ENCODE data around the gene SIX3.

SIX3 gene

GRCh38 chr2:44922776-44923175 is 18.7 kb upstream of the SIX3 start:
- H3K4ac ChIP-seq (ENCODE audit: low read length) = no peak overlapping the region
- H3K23ac ChIP-seq (ENCODE audit: low read depth, low read length, poor library complexity) = no peak overlapping the region
- WGBS, 2 donors (ENCODE audit: extremely low coverage in 2 of 2, insufficient read length in 2 of 2, insufficient replicate concordance in 1 of 2) = no CpG with 5 or more reads among the region's 6 CpGs
- peaks cover 0 to 8% of the 10 kb centered on the region in 2 donors for H3K36me3 ChIP-seq (replicated peaks in 1 of 2; ENCODE audit: control insufficient read depth in 2 of 2, insufficient read depth in 2 of 2, low read length in 2 of 2)
- H3K27ac ChIP-seq (replicated peaks; ENCODE audit: low read length) = peak overlapping the region; percentile 13
- peaks cover 0 to 2% of the 10 kb centered on the region in 2 donors for H3K9me3 ChIP-seq (replicated peaks in 1 of 2; ENCODE audit: control insufficient read depth in 2 of 2, insufficient read depth in 1 of 2, low read depth in 1 of 2, low read length in 2 of 2)
- H3K4me1 ChIP-seq (ENCODE audit: control insufficient read depth in 2 of 2, insufficient read depth in 1 of 2, low read depth in 1 of 2, low read length in 2 of 2) = peaks cover under 1 to 25% of the 10 kb centered on the region in 2 donors
- H3K4me3 ChIP-seq (ENCODE audit: low read length in 2 of 2) = no peak overlapping the region
- H2BK15ac ChIP-seq (ENCODE audit: low read length) = no peak overlapping the region
- no peak overlapping the region for H4K8ac ChIP-seq (ENCODE audit: low read depth, low read length)
- H3K9ac ChIP-seq (ENCODE audit: low read depth, low read length, poor library complexity) = no peak overlapping the region
- H2BK5ac ChIP-seq (ENCODE audit: low read length) = no peak overlapping the region
- H3K27me3 ChIP-seq (ENCODE audit: control insufficient read depth in 3 of 3, insufficient read depth in 3 of 3, low read depth in 1 of 3, low read length in 3 of 3) = peaks cover 0 to 59% (median 0%) of the 10 kb centered on the region in 3 experiments
- no peak overlapping the region for H2BK120ac ChIP-seq (ENCODE audit: low read depth, low read length)
- no peak overlapping the region for H3K18ac ChIP-seq (ENCODE audit: low read length)
- H2AFZ ChIP-seq (ENCODE audit: low read length) = no peak overlapping the region
- H3K4me2 ChIP-seq (ENCODE audit: insufficient read depth, low read length, poor library complexity, severe bottlenecking) = no peak overlapping the region
- no peak overlapping the region for H2BK12ac ChIP-seq (ENCODE audit: low read length)
- no peak for DNase-seq (ENCODE audit: low spot score)
- no peak overlapping the region for H2AK5ac ChIP-seq (ENCODE audit: low read depth, low read length)
- H3K14ac ChIP-seq (ENCODE audit: low read length) = no peak overlapping the region
- no peaks in the 10 kb centered on the region for H3K79me1 ChIP-seq (ENCODE audit: low read depth, low read length)
- no peak overlapping the region for H4K91ac ChIP-seq (ENCODE audit: low read depth, low read length, poor library complexity)

GRCh38 chr2:44925561-44926136 is 15.9 kb upstream of the SIX3 start:
- H2BK12ac ChIP-seq (ENCODE audit: low read length) = no peak overlapping the region
- peaks cover 0 to 8% of the 10 kb centered on the region in 2 donors for H3K36me3 ChIP-seq (replicated peaks in 1 of 2; ENCODE audit: control insufficient read depth in 2 of 2, insufficient read depth in 2 of 2, low read length in 2 of 2)
- H4K8ac ChIP-seq (ENCODE audit: low read depth, low read length) = no peak overlapping the region
- H3K79me1 ChIP-seq (ENCODE audit: low read depth, low read length) = peaks cover 3% of the 10 kb centered on the region
- H3K27ac ChIP-seq (replicated peaks; ENCODE audit: low read length) = no peak overlapping the region
- no peak overlapping the region for H3K4me2 ChIP-seq (ENCODE audit: insufficient read depth, low read length, poor library complexity, severe bottlenecking)
- peaks cover 6 to 24% of the 10 kb centered on the region in 2 donors for H3K4me1 ChIP-seq (ENCODE audit: control insufficient read depth in 2 of 2, insufficient read depth in 1 of 2, low read depth in 1 of 2, low read length in 2 of 2)
- H2AK5ac ChIP-seq (ENCODE audit: low read depth, low read length) = no peak overlapping the region
- no peak for DNase-seq (ENCODE audit: low spot score)
- no peak overlapping the region for H4K91ac ChIP-seq (ENCODE audit: low read depth, low read length, poor library complexity)
- no peak overlapping the region for H2BK120ac ChIP-seq (ENCODE audit: low read depth, low read length)
- no peak overlapping the region for H3K23ac ChIP-seq (ENCODE audit: low read depth, low read length, poor library complexity)
- H3K18ac ChIP-seq (ENCODE audit: low read length) = no peak overlapping the region
- H3K4me3 ChIP-seq (ENCODE audit: low read length in 2 of 2) = no peak overlapping the region
- H2BK15ac ChIP-seq (ENCODE audit: low read length) = no peak overlapping the region
- peaks cover 2 to 5% of the 10 kb centered on the region in 2 donors for H3K9me3 ChIP-seq (replicated peaks in 1 of 2; ENCODE audit: control insufficient read depth in 2 of 2, insufficient read depth in 1 of 2, low read depth in 1 of 2, low read length in 2 of 2)
- no peak overlapping the region for H3K14ac ChIP-seq (ENCODE audit: low read length)
- no CpG with 5 or more reads among the region's 4 CpGs for WGBS, 2 donors (ENCODE audit: extremely low coverage in 2 of 2, insufficient read length in 2 of 2, insufficient replicate concordance in 1 of 2)
- no peak overlapping the region for H2BK5ac ChIP-seq (ENCODE audit: low read length)
- no peak overlapping the region for H2AFZ ChIP-seq (ENCODE audit: low read length)
- H3K9ac ChIP-seq (ENCODE audit: low read depth, low read length, poor library complexity) = no peak overlapping the region
- H3K27me3 ChIP-seq (ENCODE audit: control insufficient read depth in 3 of 3, insufficient read depth in 3 of 3, low read depth in 1 of 3, low read length in 3 of 3) = peaks cover 0 to 82% (median 0%) of the 10 kb centered on the region in 3 experiments
- no peak overlapping the region for H3K4ac ChIP-seq (ENCODE audit: low read length)

DNA sequence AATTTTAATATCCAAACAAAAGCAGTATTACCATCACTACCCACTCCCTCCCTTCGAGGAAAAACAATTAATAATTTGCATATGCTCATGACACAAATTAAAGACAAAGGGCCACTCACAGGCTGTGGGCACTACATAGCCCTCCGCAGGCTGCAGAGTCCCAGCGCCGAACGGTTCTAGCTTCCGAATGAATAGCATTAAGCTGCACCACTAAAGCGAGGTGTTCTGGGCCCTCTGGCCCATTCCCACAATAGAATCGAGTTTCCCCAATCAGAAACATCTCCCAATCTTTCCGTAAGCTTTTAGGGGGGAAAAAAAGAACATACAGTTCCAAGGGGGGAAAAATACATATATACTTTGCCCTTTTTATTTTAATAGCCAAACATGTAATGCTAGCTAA is 14.5 kb upstream of the SIX3 start:
- Histone ChIP-seq H3K14ac (ENCODE audit: low read length) (no peak overlapping the region), H2BK12ac (ENCODE audit: low read length) (no peak overlapping the region), H2AFZ (ENCODE audit: low read length) (no peak overlapping the region), H3K4me2 (ENCODE audit: insufficient read depth, low read length, poor library complexity, severe bottlenecking) (no peak overlapping the region), H2BK5ac (ENCODE audit: low read length) (no peak overlapping the region), H2AK5ac (ENCODE audit: low read depth, low read length) (no peak overlapping the region), H4K8ac (ENCODE audit: low read depth, low read length) (no peak overlapping the region), H3K27ac (replicated peaks; ENCODE audit: low read length) (no peak overlapping the region), H2BK120ac (ENCODE audit: low read depth, low read length) (no peak overlapping the region), H3K4ac (ENCODE audit: low read length) (no peak overlapping the region), H3K4me1 (ENCODE audit: control insufficient read depth in 2 of 2, insufficient read depth in 1 of 2, low read depth in 1 of 2, low read length in 2 of 2) (peaks cover 8 to 29% of the 10 kb centered on the region in 2 donors), H3K4me3 (ENCODE audit: low read length in 2 of 2) (no peak overlapping the region), H3K9ac (ENCODE audit: low read depth, low read length, poor library complexity) (no peak overlapping the region), H3K79me1 (ENCODE audit: low read depth, low read length) (peaks cover 3% of the 10 kb centered on the region), H3K9me3 (replicated peaks in 1 of 2; ENCODE audit: control insufficient read depth in 2 of 2, insufficient read depth in 1 of 2, low read depth in 1 of 2, low read length in 2 of 2) (peaks cover 2 to 9% of the 10 kb centered on the region in 2 donors), H2BK15ac (ENCODE audit: low read length) (no peak overlapping the region), H3K18ac (ENCODE audit: low read length) (no peak overlapping the region), H4K91ac (ENCODE audit: low read depth, low read length, poor library complexity) (no peak overlapping the region), H3K27me3 (ENCODE audit: control insufficient read depth in 3 of 3, insufficient read depth in 3 of 3, low read depth in 1 of 3, low read length in 3 of 3) (peaks cover 0 to 95% (median 0%) of the 10 kb centered on the region in 3 experiments), H3K23ac (ENCODE audit: low read depth, low read length, poor library complexity) (no peak overlapping the region), H3K36me3 (replicated peaks in 1 of 2; ENCODE audit: control insufficient read depth in 2 of 2, insufficient read depth in 2 of 2, low read length in 2 of 2) (peaks cover 0 to 5% of the 10 kb centered on the region in 2 donors)
- WGBS, 2 donors (ENCODE audit: extremely low coverage in 2 of 2, insufficient read length in 2 of 2, insufficient replicate concordance in 1 of 2) = no CpG with 5 or more reads among the region's 9 CpGs
- DNase-seq (ENCODE audit: low spot score) = no peak

DNA sequence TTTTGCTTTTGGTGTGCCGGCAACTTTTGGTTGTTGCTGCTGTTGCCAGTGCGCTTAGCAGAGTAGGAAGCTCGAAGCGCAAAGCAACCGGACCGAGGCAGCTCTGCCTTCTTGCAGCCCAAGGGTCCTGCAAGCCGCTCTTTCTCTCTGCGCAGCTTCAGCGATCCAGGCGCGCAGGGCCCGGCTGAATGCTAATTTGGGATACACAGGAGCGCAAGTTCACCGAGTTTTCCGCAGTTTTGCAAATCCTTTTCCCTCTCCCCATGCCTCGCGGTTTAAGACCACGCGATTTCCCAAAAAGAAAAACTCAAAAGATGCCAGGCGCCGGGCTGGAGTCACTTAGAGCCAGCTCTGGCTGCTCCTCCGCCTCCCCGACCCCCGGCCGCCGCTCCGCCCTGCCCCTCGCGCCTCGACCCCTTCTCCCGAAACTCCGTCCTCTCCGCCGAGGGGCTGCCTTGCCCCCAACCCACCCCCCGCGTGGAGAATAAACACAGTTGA is 13.5 kb upstream of the SIX3 start:
- Histone ChIP-seq H2BK5ac (ENCODE audit: low read length) (peak overlapping the region; percentile 83), H3K4me2 (ENCODE audit: insufficient read depth, low read length, poor library complexity, severe bottlenecking) (peak overlapping the region; percentile 67), H2BK120ac (ENCODE audit: low read depth, low read length) (peak overlapping the region; percentile 35), H3K14ac (ENCODE audit: low read length) (peak overlapping the region; percentile 22), H4K91ac (ENCODE audit: low read depth, low read length, poor library complexity) (no peak overlapping the region), H3K27ac (replicated peaks; ENCODE audit: low read length) (peak overlapping the region; percentile 58), H3K27me3 (ENCODE audit: control insufficient read depth in 3 of 3, insufficient read depth in 3 of 3, low read depth in 1 of 3, low read length in 3 of 3) (peaks cover 0 to 100% (median 0%) of the 10 kb centered on the region in 3 experiments), H2AFZ (ENCODE audit: low read length) (peak overlapping the region; percentile 85), H3K36me3 (replicated peaks in 1 of 2; ENCODE audit: control insufficient read depth in 2 of 2, insufficient read depth in 2 of 2, low read length in 2 of 2) (peaks cover 0 to 1% of the 10 kb centered on the region in 2 donors), H4K8ac (ENCODE audit: low read depth, low read length) (no peak overlapping the region), H3K4me3 (ENCODE audit: low read length in 2 of 2) (peak overlapping the region in 1 of 2 donors; percentile 37), H3K9ac (ENCODE audit: low read depth, low read length, poor library complexity) (peak overlapping the region; percentile 54), H3K23ac (ENCODE audit: low read depth, low read length, poor library complexity) (no peak overlapping the region), H3K79me1 (ENCODE audit: low read depth, low read length) (peaks cover 6% of the 10 kb centered on the region), H3K4me1 (ENCODE audit: control insufficient read depth in 2 of 2, insufficient read depth in 1 of 2, low read depth in 1 of 2, low read length in 2 of 2) (peaks cover 8 to 31% of the 10 kb centered on the region in 2 donors), H3K4ac (ENCODE audit: low read length) (no peak overlapping the region), H3K9me3 (replicated peaks in 1 of 2; ENCODE audit: control insufficient read depth in 2 of 2, insufficient read depth in 1 of 2, low read depth in 1 of 2, low read length in 2 of 2) (peaks cover under 1 to 9% of the 10 kb centered on the region in 2 donors), H2AK5ac (ENCODE audit: low read depth, low read length) (peak overlapping the region; percentile 79), H2BK15ac (ENCODE audit: low read length) (no peak overlapping the region), H2BK12ac (ENCODE audit: low read length) (no peak overlapping the region), H3K18ac (ENCODE audit: low read length) (peak overlapping the region; percentile 87)
- WGBS, 2 donors (ENCODE audit: extremely low coverage in 2 of 2, insufficient read length in 2 of 2, insufficient replicate concordance in 1 of 2) = no CpG with 5 or more reads among the region's 36 CpGs
- no peak for DNase-seq (ENCODE audit: low spot score)

Measured in neuronal stem cell (in vitro differentiated cells).